MV-4-11 (cell line): Measurements from ENCODE around the gene TCAP.

Experiments used
- DNase-seq: peaks from one replicate; lab custom pipeline; 2025; lab: John Stamatoyannopoulos, UW

The TCAP gene

GRCh38 chr17:39667262-39667944, 2.3 kb downstream of the TCAP start:
- DNase-seq, result no peak

- DNase-seq, result no peak
Measured at GRCh38 chr17:39667945-39668924, 3.1 kb downstream of the TCAP start, which contains the start of gene PNMT. PNMT (plus strand) TSS chr17:39668453; CDS start chr17:39668476, 23 bp downstream.

GRCh38 chr17:39669897-39670735, 5.0 kb downstream of the TCAP start:
- no peak for DNase-seq

GRCh38 chr17:39670746-39671145, 5.6 kb downstream of the TCAP start:
- no peak for DNase-seq

- DNase-seq, result no peak
Measured at GRCh38 chr17:39671651-39672521, 6.7 kb downstream of the TCAP start.

- DNase-seq, result no peak
Measured at GRCh38 chr17:39672522-39673334, 7.6 kb downstream of the TCAP start.

- no peak for DNase-seq
Measured at GRCh38 chr17:39673335-39674081, 8.4 kb downstream of the TCAP start.

- DNase-seq, result no peak
Measured at GRCh38 chr17:39674179-39674578, 9.0 kb downstream of the TCAP start.

- DNase-seq, result no peak
Measured at GRCh38 chr17:39674702-39675389, 9.7 kb downstream of the TCAP start.

GRCh38 chr17:39675390-39676082, 10.4 kb downstream of the TCAP start:
- no peak for DNase-seq

- DNase-seq, result peak; percentile 32
Measured at GRCh38 chr17:39676198-39676819, 11.2 kb downstream of the TCAP start.

- no peak for DNase-seq
Measured at GRCh38 chr17:39677072-39677471, 11.9 kb downstream of the TCAP start.

GRCh38 chr17:39677542-39678339, 12.6 kb downstream of the TCAP start:
- DNase-seq, result no peak

- no peak for DNase-seq
Measured at GRCh38 chr17:39678340-39679116, 13.4 kb downstream of the TCAP start.

- DNase-seq, result no peak
Measured at GRCh38 chr17:39679521-39680192, 14.5 kb downstream of the TCAP start.
